HEK293T (cell line): Measurements from ENCODE around the gene SMTNL2.

Experiments used
- CTCF ChIA-PET: fragments of 350-600 bp; formaldehyde crosslinking; extraction: SDS; loops from one replicate; lab custom pipeline; 2021; ENCODE audit warnings: antibody characterized with exemption, inconsistent platforms; lab: Yijun Ruan, JAX
- POLR2A ChIA-PET: fragments of 350-600 bp; formaldehyde crosslinking; extraction: SDS; loops from one replicate; lab custom pipeline; 2020; ENCODE audit warnings: antibody characterized with exemption, inconsistent platforms; lab: Yijun Ruan, JAX
- DNase-seq: peaks from one replicate; pipeline ENCODE4 v3.0.0; 2012; ENCODE audit warnings: mixed read lengths; ENCODE audit errors: extremely low spot score
- ARNT ChIP-seq: fragments of 450-650 bp; IDR thresholded peaks from 2 replicates; pipeline ENCODE4 v1.6.1; 2017; ENCODE audit warnings: mild to moderate bottlenecking
- BHLHE40 ChIP-seq: fragments of 450-650 bp; IDR thresholded peaks from 2 replicates; pipeline ENCODE4 v1.6.1; 2016; ENCODE audit warnings: mild to moderate bottlenecking, moderate library complexity, borderline replicate concordance
- CTBP1 ChIP-seq: fragments of 450-650 bp; IDR thresholded peaks from 2 replicates; pipeline ENCODE4 v1.6.1; 2016; ENCODE audit warnings: borderline replicate concordance
- ELF4 ChIP-seq: fragments of 450-650 bp; IDR thresholded peaks from 2 replicates; pipeline ENCODE4 v1.6.1; 2017; ENCODE audit warnings: antibody characterized with exemption
- FOXA1 ChIP-seq: fragments of 450-650 bp; IDR thresholded peaks from 2 replicates; pipeline ENCODE4 v1.6.1; 2016; ENCODE audit warnings: mild to moderate bottlenecking
- FOXK2 ChIP-seq: fragments of 450-650 bp; IDR thresholded peaks from 2 replicates; pipeline ENCODE4 v1.6.1; 2016; ENCODE audit warnings: mild to moderate bottlenecking
- FOXM1 ChIP-seq: fragments of 450-650 bp; IDR thresholded peaks from 2 replicates; pipeline ENCODE4 v1.6.1; 2017; ENCODE audit warnings: mild to moderate bottlenecking, borderline replicate concordance
- HDGF ChIP-seq: fragments of 450-650 bp; IDR thresholded peaks from 2 replicates; pipeline ENCODE4 v1.6.1; 2017; ENCODE audit warnings: antibody characterized with exemption, borderline replicate concordance
- L3MBTL2 ChIP-seq: fragments of 450-650 bp; conservative IDR thresholded peaks from 2 replicates; pipeline ENCODE4 v1.6.1; 2016; ENCODE audit warnings: mild to moderate bottlenecking
- LEF1 ChIP-seq: fragments of 450-650 bp; IDR thresholded peaks from 2 replicates; pipeline ENCODE4 v1.6.1; 2017; ENCODE audit warnings: mild to moderate bottlenecking, borderline replicate concordance
- NFRKB ChIP-seq: fragments of 450-650 bp; IDR thresholded peaks from 2 replicates; pipeline ENCODE4 v1.6.1; 2016; ENCODE audit warnings: mild to moderate bottlenecking, moderate library complexity
- SP1 ChIP-seq: fragments of 450-650 bp; IDR thresholded peaks from 2 replicates; pipeline ENCODE4 v1.6.1; 2017
- SUZ12 ChIP-seq: fragments of 450-650 bp; IDR thresholded peaks from 2 replicates; pipeline ENCODE4 v1.6.1; 2016; ENCODE audit warnings: mild to moderate bottlenecking
- TARDBP ChIP-seq: fragments of 450-650 bp; IDR thresholded peaks from 2 replicates; pipeline ENCODE4 v1.6.1; 2016
- ZNF384 ChIP-seq: fragments of 450-650 bp; IDR thresholded peaks from 2 replicates; pipeline ENCODE4 v1.6.1; 2016
- TF ChIP-seq, protein P1 (sequence below): fragments of 450-650 bp; IDR thresholded peaks from 2 replicates; pipeline ENCODE4 v1.6.1; 2016

SMTNL2 gene

DNA sequence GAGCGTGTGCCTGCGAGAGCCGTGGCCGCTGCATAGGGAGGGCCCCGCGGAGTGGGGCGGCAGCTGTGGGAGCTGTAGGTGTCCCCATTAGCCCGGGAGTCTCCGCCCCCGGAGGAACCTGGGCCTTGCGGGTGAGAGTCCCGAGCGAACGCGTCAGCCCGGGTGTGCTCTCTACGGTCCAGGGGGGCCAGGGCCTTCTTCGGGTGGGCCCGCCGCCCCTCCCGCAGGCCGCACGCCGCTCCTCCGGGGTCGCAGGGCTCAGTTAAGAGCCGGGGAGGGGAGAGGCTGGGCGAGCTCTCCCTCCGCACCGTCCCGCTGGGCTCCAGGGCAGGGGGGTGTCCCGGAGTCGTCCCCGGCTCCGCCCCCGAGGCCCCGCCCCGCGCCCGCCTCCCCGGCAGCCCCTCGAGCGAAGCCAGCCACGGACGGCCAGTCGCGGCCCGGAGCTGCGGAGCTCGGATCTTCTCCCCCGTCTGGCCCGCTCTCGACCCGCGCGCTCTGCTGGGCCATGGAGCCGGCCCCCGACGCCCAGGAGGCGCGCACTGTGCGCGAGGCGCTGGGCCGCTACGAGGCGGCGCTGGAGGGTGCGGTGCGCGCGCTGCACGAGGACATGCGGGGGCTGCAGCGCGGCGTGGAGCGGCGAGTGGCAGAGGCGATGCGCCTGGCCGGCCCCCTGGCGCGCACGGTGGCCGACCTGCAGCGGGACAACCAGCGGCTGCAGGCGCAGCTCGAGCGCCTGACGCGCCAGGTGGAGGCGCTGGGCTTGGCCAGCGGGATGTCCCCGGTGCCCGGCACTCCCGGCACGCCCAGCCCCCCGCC lies at the start of gene SMTNL2:
Gene SMTNL2, plus strand, starts transcription at position 429 of the 816 bp plus-strand sequence. Its CDS starts 77 bp downstream, at position 506.
- POLR2A ChIA-PET = interaction anchor here (0.7 to 1.5 kb wide), 5 partner anchors 10 to 146 kb away, joined by 3 to 9 read pairs (median 3); no protein-coding TSS in a partner anchor
- peak; percentile 68 for DNase-seq
- CTCF ChIA-PET = interaction anchor here (0.7 to 0.9 kb wide), 2 partner anchors 41 to 84 kb away, joined by 3 read pairs; no protein-coding TSS in a partner anchor
- no peak for TF ChIP-seq LEF1
- TF ChIP-seq BHLHE40 = no peak
- TF ChIP-seq ARNT = 0 out of 2 replicates have a peak, but pooled peaks have one; percentile 13
- TF ChIP-seq FOXK2 = no peak
- TF ChIP-seq ZNF384 = no peak

DNA sequence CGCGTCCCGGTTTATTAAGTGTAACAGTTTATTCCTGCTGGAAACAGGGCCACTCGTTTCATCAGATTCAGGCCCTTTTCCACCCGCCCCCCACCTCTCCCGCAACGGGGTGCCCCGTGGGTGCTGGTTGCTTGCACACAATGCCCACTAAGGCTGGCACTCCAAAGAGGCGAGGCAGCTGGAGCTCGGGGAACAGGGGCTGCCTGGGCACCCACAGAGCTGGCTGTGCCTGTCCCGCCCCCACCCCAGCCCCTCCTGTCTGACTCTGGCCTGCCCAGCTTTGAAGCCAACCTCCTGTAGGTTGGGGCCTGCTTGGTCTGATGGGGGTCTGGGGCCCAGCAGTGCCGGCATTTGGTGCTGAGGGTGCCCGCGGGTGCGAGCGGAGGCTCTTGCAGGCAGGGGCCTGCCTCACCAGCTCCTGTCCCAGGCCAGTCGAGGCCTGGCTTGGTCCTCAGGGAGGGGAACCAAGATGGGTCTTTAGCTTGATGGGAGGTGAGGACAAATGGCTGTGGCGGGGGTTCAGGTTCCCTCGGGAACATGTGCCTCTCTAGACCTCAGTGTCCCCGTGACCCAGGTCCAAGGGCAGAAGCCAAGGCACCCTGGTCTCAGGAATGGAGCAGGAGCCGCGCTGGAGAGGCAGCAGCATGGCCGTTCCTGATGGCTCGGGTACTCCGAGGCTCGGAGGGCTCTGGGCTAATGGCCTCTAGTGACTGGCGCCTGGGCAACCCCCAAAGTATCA lies 49.2 kb upstream of the SMTNL2 start:
- DNase-seq = no peak
- ChIA-PET CTCF (no interaction called here), POLR2A (interaction anchor here (1.4 kb wide), 1 partner anchor 20 kb away, joined by 6 read pairs; the partner anchor contains the start of gene MYBBP1A)
- TF ChIP-seq LEF1 (no peak), TARDBP (no peak)

DNA sequence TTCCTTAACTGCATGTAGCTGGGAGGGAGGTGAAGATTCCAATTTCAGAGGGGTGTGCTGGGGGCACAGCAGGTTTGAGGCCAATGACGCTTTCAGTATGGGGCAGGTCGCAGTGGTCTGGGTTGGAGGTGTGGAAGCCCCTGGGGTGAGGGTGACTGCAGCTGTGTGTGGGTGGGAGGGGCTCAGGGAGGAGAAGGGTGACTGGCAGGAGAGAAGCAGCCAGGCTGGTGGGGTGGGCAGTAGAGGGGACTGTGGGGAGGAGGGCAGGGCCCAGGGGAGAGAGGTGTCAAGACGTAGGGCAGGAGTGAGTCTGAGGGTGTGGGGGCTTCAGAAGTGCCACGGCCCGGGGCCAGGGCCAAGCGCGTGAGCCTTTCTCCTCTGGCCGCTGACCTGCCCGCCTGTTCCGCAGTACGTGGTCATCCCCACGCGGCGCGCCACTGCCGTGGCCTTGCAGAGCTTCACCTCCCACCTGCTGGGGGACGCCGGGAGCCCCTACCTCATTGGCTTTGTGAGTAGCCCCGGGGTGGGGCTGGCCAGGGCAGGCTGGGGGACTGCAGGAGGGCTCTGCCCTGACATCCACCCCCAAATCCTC lies 48.6 kb upstream of the SMTNL2 start:
- TF ChIP-seq ZNF384 (no peak), FOXA1 (no peak), ELF4 (no peak), ARNT (no peak), FOXM1 (no peak), NFRKB (no peak), TARDBP (no peak), SP1 (no peak), FOXK2 (no peak), HDGF (no peak), L3MBTL2 (no peak), LEF1 (no peak), CTBP1 (no peak), BHLHE40 (no peak), SUZ12 (no peak)
- TF ChIP-seq, protein P1, sequence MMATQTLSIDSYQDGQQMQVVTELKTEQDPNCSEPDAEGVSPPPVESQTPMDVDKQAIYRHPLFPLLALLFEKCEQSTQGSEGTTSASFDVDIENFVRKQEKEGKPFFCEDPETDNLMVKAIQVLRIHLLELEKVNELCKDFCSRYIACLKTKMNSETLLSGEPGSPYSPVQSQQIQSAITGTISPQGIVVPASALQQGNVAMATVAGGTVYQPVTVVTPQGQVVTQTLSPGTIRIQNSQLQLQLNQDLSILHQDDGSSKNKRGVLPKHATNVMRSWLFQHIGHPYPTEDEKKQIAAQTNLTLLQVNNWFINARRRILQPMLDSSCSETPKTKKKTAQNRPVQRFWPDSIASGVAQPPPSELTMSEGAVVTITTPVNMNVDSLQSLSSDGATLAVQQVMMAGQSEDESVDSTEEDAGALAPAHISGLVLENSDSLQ = no peak
- POLR2A ChIA-PET = interaction anchor here (1.4 kb wide), 1 partner anchor 20 kb away, joined by 6 read pairs; the partner anchor contains the start of gene MYBBP1A
- no peak for DNase-seq
- CTCF ChIA-PET = no interaction called here

DNA sequence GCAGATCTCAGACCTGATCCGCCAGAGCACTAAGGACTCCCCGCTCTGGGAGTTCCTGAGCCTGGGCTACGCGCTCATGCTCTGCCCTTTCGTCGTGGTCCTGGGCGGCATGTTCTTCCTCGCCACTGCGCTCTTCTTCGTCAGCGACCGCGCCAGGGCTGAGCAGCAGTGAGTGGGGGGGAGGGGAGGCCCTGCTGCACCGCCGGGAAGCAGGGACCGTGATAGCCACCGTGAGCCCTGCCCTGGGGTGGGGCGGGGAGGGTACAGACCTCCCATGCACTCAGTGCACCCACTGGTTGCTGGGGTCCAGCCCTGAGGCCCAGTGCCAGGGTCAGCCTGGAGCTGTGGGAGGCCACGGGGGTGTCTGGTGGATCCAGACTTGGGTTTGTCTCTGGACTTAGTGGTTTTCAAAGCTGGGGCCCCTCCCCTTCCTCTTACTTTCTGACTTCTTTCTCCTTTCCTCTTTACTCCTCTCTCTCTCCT lies 48.0 kb upstream of the SMTNL2 start:
- no peak for DNase-seq
- POLR2A ChIA-PET = interaction anchor here (1.0 to 3.7 kb wide), 2 partner anchors 14 to 18 kb away, joined by 4 to 22 read pairs; partner anchors contain the start of gene MYBBP1A
- CTCF ChIA-PET = interaction anchor here (0.6 kb wide), 1 partner anchor 243 kb away, joined by 3 read pairs; no protein-coding TSS in a partner anchor
- no peak for TF ChIP-seq SUZ12
- TF ChIP-seq FOXM1 = no peak

DNA sequence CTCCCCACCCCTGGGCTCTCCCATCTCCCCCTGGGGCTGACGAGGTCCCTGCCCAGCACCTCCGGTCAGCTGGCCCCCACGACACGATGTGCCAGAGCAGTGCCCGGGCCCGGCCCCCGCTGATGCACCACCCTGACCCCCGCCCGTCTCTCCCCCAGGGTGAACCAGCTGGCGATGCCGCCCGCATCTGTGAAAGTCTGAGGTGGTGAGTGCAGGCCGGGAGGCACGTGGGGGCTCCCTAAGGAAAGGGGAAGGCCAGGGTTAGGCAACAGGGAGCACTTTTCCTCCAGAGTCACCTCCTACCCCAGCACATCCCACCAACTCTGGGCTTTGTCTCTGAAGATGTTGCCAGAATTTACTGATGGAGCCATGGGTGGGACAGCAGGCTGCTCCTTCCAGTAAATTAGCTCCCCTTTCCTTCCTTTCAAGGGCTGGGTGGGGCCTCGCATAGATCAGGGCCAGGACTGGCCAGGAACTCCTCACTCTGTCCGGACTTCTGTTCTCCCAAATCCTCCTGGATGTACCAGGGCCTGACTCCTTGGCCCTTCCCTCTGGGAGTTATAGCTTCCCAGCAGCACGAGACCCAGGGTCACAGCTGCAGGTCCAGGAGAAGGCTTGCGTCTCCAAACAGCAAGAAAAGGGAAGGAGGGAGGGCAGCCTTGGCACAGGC lies 47.5 kb upstream of the SMTNL2 start:
- no peak for TF ChIP-seq CTBP1
- TF ChIP-seq FOXM1 = no peak
- no peak for TF ChIP-seq L3MBTL2
- no peak for TF ChIP-seq NFRKB
- no peak for TF ChIP-seq LEF1
- TF ChIP-seq HDGF = no peak
- TF ChIP-seq, protein P1 = no peak
- TF ChIP-seq FOXK2 = no peak
- TF ChIP-seq ZNF384 = no peak
- no peak for DNase-seq
- ChIA-PET POLR2A (interaction anchor here (1.0 to 3.7 kb wide), 3 partner anchors 13 to 38 kb away, joined by 3 to 22 read pairs (median 4); partner anchors contain the start of genes MYBBP1A and SPNS2), CTCF (interaction anchor here (0.5 to 0.6 kb wide), 2 partner anchors 93 to 243 kb away, joined by 3 read pairs; no protein-coding TSS in a partner anchor)
